PFSK-1 (cell line): ENCODE data around the gene JAG2.

Source experiments
- FOXP2 ChIP-seq: optimal IDR thresholded peaks from 2 replicates; pipeline ENCODE3; 2011; ENCODE audit warnings: borderline replicate concordance, control low read depth, inconsistent platforms; ENCODE audit not compliant: insufficient read depth; ENCODE audit errors: extremely low read length, extremely low read depth
- POLR2AphosphoS5 ChIP-seq: IDR thresholded peaks from 2 replicates; pipeline ENCODE4 v1.6.1; 2012; ENCODE audit warnings: low read depth, mild to moderate bottlenecking, control low read depth, low read length, moderate library complexity
- SIN3A ChIP-seq: IDR thresholded peaks from 2 replicates; pipeline ENCODE4 v1.6.1; 2012; ENCODE audit warnings: mild to moderate bottlenecking, low read length, moderate library complexity, borderline replicate concordance; ENCODE audit not compliant: insufficient read depth
- TAF1 ChIP-seq: IDR thresholded peaks from 2 replicates; pipeline ENCODE4 v1.6.1; 2012; ENCODE audit warnings: low read length, control low read depth, borderline replicate concordance; ENCODE audit not compliant: insufficient read depth
- TF ChIP-seq, protein P1 (sequence below), 2 experiments: IDR thresholded peaks; 2 replicates each; pipeline versions ENCODE4 v1.6.1 to v1.8.0; 2011 to 2012; ENCODE audit warnings: low read depth in 2 of 2, low read length in 2 of 2, control low read depth in 1 of 2, inconsistent platforms in 1 of 2, mild to moderate bottlenecking in 1 of 2, moderate library complexity in 1 of 2; ENCODE audit not compliant: insufficient read depth in 1 of 2

DNA sequence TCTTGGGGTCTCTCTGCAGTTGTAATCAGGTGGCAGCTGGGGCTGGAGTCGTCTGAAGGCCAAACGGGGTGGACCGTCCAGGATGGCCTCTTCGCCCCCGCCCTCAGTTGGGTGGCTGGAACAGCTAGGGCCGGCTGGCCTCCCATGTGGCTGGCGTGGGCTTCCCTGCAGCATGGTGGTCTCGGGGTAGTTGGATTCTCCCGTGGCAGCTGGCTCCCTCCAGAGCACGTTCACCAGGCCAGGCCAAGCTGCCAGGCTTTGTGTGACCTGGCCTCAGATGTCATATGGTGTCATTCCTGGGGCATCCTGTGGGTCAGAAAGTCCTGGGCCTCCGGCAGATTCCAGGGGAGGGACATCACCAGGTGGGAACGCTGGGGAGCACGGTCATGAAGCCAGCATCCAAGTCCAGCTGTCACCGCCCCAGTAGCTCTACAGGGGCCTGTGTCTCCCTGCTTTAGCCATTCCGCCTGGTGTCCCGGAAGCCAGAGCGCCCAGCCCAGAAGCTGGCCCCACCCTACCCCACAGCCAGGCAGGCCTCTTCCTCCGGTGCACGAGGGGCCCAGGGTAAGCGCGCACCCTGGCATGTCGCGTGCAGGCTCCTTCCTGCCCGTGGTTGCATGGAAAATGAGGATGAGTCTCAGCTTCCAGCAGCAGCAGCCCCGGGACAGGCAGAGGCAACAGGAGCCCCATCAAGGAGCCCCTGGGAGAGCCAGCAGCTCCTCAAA, 13.9 kb upstream of the JAG2 start:
- TF ChIP-seq POLR2AphosphoS5 = no peak
- no peak for TF ChIP-seq TAF1
- TF ChIP-seq, protein P1, sequence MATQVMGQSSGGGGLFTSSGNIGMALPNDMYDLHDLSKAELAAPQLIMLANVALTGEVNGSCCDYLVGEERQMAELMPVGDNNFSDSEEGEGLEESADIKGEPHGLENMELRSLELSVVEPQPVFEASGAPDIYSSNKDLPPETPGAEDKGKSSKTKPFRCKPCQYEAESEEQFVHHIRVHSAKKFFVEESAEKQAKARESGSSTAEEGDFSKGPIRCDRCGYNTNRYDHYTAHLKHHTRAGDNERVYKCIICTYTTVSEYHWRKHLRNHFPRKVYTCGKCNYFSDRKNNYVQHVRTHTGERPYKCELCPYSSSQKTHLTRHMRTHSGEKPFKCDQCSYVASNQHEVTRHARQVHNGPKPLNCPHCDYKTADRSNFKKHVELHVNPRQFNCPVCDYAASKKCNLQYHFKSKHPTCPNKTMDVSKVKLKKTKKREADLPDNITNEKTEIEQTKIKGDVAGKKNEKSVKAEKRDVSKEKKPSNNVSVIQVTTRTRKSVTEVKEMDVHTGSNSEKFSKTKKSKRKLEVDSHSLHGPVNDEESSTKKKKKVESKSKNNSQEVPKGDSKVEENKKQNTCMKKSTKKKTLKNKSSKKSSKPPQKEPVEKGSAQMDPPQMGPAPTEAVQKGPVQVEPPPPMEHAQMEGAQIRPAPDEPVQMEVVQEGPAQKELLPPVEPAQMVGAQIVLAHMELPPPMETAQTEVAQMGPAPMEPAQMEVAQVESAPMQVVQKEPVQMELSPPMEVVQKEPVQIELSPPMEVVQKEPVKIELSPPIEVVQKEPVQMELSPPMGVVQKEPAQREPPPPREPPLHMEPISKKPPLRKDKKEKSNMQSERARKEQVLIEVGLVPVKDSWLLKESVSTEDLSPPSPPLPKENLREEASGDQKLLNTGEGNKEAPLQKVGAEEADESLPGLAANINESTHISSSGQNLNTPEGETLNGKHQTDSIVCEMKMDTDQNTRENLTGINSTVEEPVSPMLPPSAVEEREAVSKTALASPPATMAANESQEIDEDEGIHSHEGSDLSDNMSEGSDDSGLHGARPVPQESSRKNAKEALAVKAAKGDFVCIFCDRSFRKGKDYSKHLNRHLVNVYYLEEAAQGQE (IDR thresholded peaks at IDR 0.05; ENCODE audit: insufficient read depth in 1 of 2, low read depth in 2 of 2, low read length in 2 of 2) = no peak
- TF ChIP-seq SIN3A = no peak
- TF ChIP-seq FOXP2 = no peak
